DMS153 treated with DMSO at 0.1 percent for 48 hours (cell line): ENCODE measurements around the gene DEK.
"Not testable (repeated sequence)": the region's sequence is repeated elsewhere in the genome, so short reads cannot be mapped to it uniquely, and the experiment has no call there.

ENCODE experiments used
- DNase-seq: peaks from one replicate; lab custom pipeline; 2025; ENCODE audit not compliant: unreplicated experiment; lab: John Stamatoyannopoulos, UW

Gene DEK

DNA sequence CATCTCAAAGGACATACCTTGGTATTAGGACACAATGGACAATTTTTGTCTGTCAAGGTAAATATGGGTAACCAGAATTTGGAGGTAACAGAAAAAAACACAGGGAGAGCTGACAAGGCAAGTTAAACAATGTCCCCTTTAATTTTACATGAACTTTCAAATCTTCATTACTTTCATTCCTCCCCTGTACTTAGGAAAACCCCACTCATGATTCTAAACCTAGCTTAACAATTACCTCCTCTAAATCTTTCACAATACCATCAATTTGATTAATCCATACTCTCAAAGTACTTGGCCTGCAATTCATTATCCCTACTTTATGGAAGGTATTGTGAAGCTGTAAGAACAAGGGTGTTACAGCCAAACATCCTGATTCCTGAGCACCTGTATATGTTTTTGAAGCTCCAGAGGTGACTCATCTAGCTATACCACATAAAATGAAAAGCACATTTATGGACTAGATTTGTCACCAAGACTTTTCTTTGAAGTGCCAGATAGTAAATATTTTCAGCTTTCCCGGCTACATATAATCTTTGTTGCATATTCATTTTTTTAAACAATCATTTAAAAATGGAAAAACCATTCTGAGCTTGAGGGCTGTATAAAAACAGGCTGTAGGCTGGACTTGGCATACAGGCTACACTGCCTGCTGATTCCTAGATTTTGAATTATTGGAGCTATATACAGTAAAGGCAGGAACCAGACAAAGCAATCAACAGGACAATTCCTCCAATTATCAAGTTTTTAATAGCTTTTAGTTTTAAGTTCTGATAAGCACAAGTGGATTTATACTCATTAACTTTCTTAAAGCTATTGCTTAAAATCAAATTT, 22.9 kb downstream of the DEK start:
- DNase-seq, result no peak

DNA sequence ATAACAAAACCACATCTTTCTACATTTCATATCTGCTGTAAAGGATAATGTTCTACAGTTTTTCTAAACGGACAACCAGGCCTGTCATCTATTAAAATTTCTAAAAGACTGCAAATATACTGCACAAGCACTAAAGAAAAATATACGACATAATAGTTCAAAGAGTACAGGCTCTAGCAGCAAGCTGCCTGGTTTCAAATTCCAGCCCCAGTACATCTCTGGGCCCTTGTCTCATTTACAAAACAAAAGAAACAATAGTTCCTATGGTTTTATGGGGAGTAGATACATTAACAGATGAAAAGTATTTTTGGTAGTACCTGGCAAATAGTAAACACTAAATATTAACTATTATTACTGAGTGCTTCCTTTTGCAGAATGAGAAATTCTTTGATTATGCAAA, 24.1 kb downstream of the DEK start:
- DNase-seq, result no peak

DNA sequence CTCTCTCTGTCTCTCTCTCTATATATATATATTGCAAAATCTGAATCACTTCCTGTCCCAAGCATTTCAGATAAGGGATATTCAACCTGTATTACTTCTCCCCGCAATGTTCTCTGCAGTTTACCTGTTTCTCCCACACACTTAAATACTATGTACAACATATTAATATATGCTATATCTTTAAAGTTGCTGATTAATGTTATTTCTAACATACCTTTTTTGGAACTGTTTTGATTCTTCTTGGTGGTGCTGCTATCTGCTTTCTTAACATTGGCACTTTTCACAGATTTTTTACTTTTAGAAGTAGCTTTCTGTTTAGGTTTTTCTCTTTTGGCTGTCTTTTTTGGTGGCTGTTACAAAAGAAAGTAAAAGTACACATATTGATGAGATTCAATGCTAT, 27.2 kb downstream of the DEK start:
- DNase-seq, result no peak

DNA sequence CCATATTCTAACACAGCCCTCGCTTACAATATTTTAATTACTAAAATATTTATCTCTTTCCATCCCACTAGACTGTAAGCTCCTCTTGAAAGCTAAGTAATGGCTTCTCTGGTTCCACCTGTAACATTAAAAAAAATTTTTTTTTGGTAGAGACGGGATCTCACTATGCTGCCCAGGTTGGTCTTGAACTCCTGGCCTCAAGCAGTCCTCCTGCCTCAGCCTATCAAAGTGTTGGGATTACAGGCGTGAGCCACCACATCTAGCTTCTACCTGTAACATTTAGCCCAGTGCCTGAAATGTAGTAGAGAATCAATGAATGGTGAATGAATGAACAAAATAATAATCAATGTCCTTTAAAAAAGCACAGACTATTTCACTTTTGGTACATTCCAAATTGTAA, 28.8 kb downstream of the DEK start:
- no peak for DNase-seq

DNA sequence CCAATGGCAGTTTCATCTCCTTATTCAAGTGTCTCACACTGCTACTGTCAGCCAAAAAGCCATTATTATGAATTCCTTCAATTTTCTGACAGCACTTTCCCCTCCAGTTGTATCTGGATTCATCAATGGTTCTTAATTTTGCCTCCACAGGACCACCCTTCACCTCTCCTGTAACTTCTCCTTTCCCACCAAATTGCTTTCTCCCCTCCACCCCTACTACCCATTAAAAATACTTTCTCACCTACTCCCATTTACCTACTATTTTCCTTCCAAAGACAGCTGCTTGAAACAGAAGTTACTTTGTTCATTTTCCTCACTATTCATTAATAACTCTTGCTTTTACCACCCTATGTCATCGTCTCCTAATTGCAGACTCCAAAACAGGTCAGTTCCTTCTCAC, 29.8 kb downstream of the DEK start:
- no peak for DNase-seq

DNA sequence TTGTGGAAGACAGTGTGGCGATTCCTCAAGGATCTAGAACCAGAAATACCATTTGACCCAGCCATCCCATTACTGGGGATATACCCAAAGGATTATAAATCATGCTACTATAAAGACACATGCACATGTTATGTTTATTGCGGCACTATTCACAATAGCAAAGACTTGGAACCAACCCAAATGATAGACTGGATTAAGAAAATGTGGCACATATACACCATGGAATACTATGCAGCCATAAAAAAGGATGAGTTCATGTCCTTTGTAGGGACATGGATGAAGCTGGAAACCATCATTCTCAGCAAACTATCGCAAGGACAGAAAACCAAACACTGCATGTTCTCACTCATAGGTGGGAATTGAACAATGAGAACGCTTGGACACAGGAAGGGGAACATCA, 30.6 kb downstream of the DEK start:
- DNase-seq, result not testable (repeated sequence)

DNA sequence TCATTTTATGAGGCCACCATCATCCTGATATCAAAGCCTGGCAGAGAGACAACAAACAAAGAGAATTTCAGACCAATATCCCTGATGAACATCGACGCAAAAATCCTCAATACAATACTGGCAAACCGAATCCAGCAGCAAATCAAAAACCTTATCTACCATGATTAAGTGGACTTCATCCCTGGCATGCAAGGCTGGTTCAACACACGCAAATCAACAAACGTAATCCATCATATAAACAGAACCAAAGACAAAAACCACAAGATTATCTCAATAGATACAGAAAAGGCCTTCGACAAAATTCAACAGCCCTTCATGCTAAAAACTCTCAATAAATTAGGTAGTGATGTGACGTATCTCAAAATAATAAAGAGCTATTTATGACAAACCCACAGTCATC, 32.5 kb downstream of the DEK start:
- DNase-seq, result not testable (repeated sequence)

DNA sequence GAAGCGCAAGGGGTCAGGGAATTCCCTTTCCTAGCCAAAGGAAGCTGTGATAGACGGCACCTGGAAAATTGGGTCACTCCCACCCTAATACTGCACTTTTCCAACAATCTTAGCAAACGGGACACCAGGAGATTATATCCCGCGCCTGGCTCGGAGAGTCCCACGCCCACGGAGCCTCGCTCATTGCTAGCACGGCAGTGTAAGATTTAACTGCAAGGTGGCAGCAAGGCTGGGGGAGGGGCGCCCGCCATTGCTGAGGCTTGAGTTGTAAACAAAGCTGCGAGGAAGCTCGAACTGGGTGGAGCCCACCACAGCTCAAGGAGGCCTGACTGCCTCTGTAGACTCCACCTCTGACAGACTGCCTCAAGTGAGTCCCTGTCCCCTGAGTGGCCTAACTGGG, 35.7 kb downstream of the DEK start:
- not testable (repeated sequence) for DNase-seq

DNA sequence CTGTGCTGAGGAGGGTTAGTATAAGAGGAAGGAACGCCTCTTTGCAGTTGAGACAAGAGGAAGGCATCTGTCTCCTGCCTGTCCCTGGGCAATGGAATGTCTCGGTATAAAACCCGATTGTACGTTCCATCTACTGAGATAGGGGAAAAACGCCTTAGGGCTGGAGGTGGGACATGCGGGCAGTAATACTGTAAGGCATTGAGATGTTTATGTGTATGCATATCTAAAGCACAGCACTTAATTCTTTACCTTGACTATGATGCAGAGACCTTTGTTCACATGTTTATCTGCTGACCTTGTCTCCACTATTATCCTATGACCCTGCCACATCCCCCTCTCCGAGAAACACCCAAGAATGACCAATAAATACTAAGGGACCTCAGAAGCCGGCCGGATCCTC, 37.2 kb downstream of the DEK start:
- not testable (repeated sequence) for DNase-seq

DNA sequence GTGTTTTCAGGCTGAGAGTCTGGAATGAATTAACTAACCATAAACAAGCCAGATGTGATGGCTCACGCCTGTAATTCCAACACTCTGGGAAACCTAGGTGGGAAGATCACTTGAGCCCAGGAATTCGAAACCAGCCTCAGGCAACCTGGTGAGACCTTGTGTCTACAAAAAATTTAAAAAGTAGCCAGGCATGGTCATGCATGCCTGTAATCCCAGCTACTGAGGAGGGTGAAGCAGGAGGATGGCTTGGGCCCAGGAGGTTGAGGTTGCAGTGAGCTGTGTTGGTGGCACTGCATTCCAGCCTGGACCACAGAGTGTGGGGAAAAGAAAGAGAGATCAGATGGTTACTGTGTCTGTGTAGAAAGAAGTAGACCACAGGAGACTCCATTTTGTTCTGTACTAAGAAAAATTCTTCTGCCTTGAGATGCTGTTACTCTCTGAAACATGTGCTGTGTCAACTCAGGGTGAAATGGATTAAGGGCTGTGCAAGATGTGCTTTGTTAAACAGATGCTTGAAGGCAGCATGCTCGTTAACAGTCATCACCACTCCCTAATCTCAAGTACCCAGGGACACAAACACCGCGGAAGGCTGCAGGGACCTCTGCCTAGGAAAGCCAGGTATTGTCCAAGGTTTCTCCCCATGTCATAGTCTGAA, 37.8 kb downstream of the DEK start:
- not testable (repeated sequence) for DNase-seq

DNA sequence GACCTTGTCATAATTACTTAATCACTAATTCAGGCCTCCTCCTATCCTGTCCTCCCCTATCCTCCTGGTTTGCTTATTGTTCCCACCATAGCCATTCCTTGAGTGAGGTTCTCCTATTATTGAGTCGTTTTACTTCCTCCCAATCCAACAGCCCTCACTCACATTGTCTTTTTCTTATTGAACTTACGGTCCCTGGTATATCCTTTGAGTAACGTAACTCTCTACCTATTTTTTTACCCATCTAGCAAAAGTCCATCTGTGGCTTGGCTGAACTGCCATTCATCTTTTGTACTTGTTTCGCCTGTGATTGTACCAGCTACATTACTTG, 43.1 kb downstream of the DEK start:
- DNase-seq, result no peak

DNA sequence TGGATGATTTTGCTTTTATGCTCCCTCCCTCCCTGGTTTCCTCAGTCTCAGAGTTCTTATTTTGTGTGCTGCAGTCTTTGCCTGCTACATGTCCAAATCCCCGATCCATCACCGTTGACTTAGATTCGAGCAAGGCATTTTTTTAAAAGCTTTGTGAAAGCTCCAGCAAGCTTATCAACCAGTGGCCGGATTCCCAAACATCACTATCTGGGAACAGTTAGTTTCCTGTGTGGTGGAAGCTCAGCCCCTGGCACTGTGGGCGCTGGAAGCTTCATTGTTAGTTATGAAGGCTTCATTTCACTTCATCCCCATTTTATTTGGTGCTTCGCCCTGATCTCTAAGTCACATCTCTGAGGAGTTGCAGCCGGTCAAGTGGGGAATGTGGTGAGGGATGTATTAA, 44.7 kb downstream of the DEK start:
- DNase-seq, result no peak

DNA sequence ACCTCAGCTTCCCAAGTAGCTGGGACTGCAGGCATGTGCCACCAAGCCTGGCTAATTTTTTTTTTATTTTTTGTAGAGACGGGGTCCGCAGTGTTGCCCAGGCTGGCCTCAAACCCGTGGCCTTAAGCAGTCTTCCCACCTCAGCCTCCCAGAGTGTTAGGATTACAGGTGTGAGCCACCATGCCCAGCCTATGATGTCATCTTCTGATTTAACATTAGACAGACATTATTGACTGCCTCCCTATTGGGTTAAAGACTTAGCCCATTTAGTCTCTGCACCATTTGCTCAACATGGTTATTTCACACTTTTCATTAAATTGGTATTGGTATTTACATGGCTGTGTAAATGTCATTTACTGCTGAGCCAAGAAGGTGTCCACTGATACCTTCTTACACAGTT, 46.1 kb downstream of the DEK start:
- DNase-seq, result no peak

DNA sequence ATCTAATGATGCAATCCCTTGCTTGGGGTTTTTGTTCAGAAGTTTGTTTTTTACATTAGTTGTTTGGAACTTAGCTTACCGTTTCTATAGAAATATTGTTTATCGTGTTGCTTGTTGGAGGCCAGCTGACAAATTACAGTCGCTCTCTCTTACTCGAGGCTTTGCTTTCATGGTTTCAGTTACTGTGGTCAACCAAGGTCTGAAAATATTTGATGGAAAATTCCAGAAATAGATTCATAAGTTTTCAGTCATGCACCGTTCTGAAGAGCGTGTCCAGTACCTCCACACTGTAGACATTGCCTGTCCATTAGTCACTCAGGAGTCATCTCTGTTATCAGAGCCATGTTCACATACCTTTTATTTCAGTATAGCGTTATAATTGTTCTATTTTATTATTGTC, 47.9 kb downstream of the DEK start:
- DNase-seq, result no peak

DNA sequence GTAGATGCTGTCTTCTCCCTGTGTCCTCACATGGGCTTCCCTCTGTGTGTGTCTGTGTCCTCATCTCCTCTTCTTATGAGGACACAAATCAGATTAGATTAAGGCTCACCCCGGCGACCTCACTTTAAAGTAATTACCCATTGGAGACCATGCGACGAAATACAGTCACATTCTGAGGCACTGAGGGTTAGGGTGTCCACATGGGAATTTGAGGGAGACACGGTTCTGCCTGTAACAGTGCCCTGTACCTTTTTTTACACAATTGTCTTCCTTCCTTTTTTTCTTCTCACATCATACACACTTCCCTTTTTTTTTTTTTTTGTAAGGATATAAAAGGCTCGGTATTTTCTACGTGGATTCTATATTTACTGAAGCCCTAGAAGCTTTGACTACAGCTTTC, 48.9 kb downstream of the DEK start:
- no peak for DNase-seq

DNA sequence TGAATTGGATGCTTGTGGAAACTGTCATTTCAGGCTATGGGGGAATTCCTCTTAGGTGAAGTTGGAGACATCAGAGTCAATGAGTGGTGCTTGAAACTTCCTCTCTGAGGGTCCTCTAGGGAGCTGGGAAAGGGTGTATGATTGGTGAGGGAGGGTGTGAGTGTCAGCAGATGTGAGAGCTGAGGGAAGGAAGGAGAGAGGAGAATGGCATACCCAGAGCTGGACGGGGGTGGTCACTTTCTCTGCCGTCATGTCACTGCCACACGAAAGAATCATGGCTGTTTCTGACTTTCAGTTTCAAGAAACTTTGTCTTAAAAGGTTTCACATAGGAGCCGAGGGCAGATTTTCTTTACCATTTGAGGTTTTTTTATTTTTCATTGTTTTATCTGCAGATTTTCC, 50.3 kb downstream of the DEK start:
- no peak for DNase-seq

DNA sequence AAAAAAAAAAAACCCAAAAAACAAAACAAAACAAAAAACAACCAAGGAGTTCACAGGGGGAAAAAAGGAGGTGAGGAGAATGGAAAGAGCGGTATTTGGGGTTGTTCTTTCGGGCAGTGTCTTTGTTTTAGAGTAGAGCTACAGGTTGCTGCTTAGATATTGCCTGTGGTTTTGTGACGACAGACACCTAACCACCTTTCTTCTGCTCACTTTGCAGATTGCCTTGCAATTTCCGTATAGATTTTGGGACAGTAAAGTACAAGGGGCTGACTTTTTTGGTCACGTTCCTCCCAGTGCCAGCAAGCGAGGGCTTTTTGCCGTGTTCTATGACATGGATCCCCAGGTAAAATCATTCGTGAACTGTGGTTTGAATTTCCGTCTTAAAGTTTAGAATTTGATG, 50.9 kb downstream of the DEK start:
- DNase-seq, result no peak

DNA sequence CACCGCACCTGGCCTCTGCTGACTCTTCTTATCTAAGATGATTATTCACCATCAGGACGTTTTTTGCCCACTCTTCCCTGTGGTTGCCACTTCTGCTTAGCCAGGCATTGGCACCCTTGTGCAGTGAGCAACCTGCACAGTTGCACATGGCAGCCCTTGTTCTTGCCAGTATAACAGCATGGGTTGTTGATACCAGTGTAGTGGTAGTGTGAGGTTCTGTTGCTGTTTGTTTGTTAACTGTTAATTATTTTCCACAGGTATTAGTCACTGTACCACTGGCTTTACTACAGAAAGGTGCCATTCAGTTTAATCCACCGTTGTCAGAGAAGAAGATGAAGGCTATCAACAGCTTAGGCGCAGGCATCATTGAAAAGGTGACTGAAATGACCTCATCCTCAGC, 52.1 kb downstream of the DEK start:
- no peak for DNase-seq

DNA sequence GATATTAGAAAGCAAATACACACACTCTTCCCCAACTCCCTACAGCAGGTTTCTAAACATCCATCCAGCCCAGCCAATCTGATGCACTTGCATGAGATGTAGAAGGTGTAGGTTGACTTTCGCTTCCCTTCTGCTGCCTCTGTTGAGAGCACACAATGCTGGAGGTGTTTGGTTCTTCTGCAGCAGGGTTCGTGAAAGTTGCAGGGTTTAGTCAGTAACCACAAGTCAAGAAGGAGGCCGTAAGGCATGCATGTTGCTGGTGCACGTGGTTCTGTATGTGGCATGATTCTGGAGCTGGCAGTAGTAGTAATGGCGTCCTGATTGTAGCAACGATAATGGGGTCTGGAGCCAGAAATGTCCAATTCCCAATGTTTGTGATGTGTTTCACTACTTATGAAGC, 53.0 kb downstream of the DEK start:
- no peak for DNase-seq

DNA sequence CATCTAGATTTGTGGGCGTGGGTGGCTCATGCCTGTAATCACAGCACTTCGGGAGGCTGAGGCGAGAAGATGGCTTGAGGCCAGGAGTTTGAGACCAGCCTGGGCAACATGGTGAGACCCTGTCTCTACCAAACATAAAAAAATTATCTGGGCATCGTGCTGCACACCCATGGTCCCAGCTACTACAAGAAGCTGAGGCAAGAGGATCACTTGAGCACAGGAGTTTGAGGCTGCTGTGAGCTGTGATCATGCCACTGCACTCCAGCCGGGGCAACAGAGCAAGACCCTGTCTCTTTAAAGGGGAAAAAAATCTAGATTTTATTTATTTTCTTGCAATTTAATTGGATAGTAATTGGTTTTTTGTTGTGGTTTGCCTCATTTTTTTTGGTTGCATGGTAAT, 53.6 kb downstream of the DEK start:
- DNase-seq, result no peak

DNA sequence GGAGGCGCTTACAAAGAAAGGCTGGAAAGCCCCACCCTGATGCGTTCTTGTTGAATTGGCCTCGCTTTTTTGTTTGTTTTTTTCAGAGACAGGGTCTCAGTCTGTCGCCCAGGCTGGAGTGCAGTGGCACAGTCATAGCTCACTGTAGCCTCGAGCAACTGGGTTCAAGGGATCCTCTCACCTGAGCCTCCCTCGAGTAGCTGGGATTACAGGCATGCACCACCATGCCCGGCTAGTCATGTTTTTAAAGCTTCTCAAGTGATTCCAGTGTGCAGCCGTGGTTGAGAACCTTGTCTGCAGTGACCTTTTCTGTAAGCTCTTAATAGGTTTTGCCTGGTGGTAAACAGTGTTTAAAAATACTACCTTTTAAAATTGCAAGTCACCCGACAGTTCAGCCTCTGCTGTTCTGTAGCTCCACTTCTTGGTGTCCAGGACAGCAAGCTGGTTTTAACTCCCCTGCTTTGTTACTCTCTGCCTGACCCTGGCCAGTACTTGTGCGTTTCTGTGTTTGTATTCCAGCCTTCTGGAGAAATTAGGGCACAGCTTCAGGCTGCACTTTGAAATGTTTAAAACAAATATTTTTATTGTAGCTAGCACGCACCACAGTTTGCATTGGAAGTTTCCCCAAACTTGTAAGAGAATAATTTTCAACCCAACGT, 54.7 kb downstream of the DEK start:
- DNase-seq, result no peak

DNA sequence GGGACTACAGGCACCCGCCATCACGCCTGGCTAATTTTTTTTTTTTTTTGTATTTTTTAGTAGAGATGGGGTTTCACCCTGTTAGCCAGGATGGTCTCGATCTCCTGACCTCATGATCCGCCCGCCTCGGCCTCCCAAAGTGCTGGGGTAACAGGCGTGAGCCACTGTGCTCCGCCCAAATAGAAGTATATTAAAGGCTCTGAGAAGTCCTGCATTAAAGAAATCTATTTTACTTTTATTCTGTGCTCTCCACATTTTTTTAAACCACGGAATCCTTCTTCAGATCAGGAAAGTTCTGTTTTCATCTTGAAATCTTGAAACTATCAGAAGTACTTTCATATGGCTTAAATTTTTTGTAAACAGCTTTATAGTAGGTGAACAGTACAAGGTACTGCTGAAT, 55.6 kb downstream of the DEK start:
- not testable (repeated sequence) for DNase-seq
